NCI-H345 (cell line): ENCODE measurements around the gene SNURF.
"Not testable (repeated sequence)": the region's sequence is repeated elsewhere in the genome, so short reads cannot be mapped to it uniquely, and the experiment has no call there.

Experiments used
- DNase-seq: peaks from one replicate; lab custom pipeline; 2025; lab: John Stamatoyannopoulos, UW

The SNURF gene

DNA sequence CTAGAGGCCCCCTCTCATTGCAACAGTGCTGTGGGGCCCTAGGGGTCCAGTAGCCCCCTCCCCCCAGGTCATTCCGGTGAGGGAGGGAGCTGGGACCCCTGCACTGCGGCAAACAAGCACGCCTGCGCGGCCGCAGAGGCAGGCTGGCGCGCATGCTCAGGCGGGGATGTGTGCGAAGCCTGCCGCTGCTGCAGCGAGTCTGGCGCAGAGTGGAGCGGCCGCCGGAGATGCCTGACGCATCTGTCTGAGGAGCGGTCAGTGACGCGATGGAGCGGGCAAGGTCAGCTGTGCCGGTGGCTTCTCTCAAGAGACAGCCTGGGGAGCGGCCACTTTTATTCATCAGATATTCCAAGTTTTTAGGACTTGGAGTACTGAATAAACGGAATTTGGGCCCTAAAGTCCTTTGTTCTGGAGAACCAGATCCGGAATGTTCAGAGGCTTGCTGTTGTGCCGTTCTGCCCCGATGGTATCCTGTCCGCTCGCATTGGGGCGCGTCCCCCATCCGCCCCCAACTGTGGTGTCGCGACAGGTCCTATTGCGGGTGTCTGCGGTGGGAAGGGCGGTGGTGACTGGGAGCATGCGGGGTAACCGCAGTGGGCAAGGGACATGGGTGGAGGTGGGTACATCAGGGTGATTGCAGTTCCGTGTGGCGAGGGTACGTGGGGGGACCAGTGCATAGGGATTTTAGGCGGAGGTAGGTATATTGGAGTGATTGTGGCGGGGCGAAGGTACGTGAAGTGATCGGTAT, at the start of gene SNURF, which contains the start of gene SNRPN:
Gene SNURF (plus strand): TSS at position 205 of the 748 bp plus-strand sequence. CDS start 62 bp downstream, at position 267.
Gene SNRPN (plus strand): TSS at position 205 of the 748 bp plus-strand sequence. CDS start 19,467 bp downstream, outside the sequence.
- DNase-seq: no peak

GRCh38 chr15:24916305-24917009, 38.3 kb upstream of the SNURF start:
- DNase-seq: no peak

DNA sequence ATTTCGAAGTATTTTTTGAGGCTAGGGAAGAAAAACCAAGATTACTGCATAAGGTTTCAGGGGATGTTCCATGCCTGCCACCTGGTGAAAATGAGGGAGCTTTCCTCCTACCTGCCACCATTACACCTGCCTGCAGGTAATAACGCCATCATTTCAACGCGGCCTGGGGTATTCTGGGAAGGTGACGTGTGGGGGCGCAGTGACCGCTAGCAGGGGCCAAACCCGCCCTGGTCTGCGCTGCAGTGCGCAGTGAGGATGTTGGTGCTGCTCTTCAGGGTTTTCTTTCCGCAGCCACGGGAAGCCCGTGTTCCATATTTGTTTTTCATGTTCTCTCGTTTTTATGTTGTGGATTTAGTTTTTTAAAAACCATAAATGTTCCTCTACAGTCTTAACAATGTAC, 37.4 kb upstream of the SNURF start:
- DNase-seq: no peak

DNA sequence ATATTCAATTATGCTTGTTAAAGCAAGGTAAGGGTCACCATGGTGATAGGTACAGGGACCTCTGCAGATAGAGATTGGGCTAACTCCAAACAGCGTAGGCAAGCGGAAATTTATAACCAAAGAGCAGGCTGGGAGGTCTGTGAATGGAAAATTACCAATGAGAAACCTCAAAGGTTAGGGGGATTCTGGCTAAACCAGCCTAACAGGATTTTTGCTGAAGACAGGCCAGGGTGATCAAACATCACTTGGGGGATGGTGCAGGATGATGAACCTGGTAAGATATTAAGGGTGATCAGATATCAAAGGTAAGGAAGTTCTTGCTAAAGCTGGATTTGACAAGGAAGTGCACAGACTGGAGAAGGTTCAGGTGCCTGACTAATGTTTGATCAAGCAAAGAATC, 35.3 kb upstream of the SNURF start:
- DNase-seq: no peak

GRCh38 chr15:24922781-24923180, 32.0 kb upstream of the SNURF start:
- not testable (repeated sequence) for DNase-seq

GRCh38 chr15:24924153-24924552, 30.6 kb upstream of the SNURF start:
- DNase-seq: no peak

- DNase-seq: no peak
Observed at GRCh38 chr15:24924621-24925020, 30.2 kb upstream of the SNURF start.

DNA sequence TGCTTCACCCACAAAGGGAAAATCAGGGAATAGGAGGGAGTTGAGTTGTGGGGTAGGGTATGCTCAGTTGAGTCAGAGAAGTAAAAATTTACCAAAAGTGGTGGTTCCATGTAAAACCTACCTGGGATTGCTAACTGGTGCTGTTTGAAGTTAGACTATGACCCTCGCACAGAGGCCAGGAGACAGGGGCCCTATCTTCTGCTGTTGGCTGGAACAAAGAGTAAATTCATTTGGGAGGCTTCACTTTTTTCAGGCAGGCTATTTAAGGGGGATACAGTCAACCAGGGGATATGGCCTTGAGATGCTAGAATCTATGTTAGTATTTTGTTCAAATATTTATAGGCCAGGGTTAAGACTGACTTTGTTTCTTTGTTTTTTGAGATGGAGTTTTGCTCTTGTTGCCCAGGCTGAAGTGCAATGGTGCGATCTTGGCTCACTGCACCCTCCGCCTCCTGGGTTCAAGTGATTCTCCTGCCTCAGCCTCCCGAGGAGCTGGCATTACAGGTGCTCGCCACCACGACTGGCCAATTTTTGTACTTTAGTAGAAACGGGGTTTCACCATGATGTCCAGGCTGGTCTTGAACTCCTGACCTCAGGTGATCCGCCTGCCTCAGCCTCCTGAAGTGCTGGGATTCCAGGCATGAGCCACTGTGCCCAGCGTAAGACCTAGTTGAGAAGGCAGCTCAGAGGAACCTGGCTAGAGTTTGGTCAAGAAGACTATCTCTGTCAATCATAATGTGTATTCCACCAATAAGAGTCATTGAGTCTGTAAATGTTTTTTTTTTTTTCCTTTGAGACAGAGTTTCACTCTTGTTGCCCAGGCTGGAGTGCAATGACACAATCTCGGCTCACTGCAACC, 22.7 kb upstream of the SNURF start:
- DNase-seq: not testable (repeated sequence)

DNA sequence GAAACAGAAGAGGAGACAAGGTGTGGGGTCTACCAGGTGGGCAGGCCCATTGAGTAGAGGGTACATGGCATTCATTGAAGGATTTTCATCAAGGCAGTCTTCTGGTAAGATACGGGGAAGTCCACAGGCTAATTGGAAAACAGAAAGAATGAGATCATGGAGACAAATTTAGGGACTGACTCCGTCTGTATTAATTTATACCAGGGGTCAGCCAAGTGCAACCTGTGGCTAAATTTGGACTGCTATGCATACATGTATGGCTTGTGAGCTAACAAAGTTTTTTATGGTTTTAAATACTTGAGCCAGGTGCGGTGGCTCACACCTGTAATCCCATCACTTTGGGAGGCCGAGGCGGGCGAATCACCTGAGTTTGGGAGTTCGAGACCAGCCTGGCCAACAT, 21.1 kb upstream of the SNURF start:
- no peak for DNase-seq

- DNase-seq: not testable (repeated sequence)
Observed at GRCh38 chr15:24938224-24938623, 16.6 kb upstream of the SNURF start.

- no peak for DNase-seq
Observed at GRCh38 chr15:24940236-24940635, 14.6 kb upstream of the SNURF start.

GRCh38 chr15:24943361-24943760, 11.4 kb upstream of the SNURF start:
- DNase-seq: no peak

GRCh38 chr15:24944954-24945353, 9.8 kb upstream of the SNURF start:
- DNase-seq: no peak

- DNase-seq: no peak
Observed at GRCh38 chr15:24945711-24946110, 9.1 kb upstream of the SNURF start.

- DNase-seq: no peak
Observed at GRCh38 chr15:24948495-24948894, 6.3 kb upstream of the SNURF start.

GRCh38 chr15:24955531-24955921, 739 bp downstream of the SNURF start:
- DNase-seq: no peak

DNA sequence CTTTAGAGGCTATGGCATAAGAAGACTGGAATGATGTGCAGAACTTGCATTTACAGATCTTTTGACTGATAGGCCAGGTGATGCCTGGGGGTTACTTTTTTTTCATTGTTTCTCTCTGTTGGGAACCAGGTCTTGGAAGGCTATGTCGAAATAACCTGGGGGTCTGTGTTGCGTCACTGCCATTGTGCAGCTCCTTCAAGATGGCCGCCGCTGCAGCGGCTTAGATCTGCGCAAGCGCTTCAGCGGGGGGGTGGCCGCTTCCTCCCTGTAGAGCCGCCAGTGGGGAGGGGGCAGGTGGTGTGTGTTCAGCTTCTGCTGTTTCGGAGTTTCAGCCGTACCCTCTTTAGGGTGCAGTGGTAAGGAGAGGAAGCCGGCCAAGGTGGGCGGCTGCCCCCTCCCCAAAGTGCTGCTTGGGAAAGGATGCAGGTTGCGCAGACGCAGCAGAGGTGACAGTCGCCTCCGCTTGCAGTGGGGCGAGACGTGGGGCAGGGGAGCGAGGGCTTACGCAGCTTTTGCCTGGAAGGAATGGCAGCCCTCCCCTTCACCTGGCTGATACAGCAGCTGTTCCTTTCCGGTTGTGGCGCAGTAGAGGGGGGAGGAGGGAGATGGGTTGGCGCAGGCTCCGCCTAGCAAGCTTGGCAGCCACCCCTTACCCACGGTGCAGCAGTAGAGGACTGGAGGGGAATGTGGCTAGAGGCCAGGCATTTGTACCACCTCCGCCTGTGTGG, 1.5 kb downstream of the SNURF start:
- DNase-seq: no peak

DNA sequence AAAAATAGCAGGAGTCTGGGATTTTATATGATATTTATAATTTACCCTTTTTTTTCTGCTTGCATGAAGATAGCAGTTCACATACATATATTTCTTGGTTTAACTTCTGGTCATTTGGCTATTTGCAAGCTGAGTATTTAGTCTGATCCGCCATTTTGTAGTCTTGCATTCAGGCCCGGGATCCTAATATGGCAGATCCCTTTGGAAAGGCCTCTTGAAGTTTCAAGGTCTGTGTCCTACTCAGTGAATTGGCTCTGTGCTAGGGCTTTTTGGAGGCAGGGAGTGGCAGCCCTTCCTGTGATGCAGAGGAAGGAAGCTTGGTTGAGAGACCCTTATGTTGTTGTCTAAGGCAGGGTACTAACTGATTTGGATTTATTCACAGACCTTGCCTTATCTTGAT, 2.9 kb downstream of the SNURF start:
- no peak for DNase-seq

DNA sequence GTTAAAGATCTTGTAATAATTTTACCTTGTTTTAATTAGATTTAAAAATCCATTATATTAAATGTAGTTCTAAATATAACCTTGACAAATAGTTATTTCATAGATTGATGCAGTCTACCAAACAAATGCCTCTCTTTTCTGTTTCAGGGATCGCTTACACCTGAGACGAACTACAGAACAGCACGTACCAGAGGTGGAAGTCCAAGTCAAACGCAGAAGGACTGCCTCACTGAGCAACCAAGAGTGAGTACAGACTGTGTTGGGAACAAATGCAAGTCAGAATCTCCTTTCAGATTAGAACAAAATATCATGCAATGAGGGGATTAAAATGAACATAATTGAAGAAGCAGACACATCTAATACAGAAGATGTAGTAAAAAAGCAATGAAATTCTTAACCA, 7.2 kb downstream of the SNURF start:
- no peak for DNase-seq

DNA sequence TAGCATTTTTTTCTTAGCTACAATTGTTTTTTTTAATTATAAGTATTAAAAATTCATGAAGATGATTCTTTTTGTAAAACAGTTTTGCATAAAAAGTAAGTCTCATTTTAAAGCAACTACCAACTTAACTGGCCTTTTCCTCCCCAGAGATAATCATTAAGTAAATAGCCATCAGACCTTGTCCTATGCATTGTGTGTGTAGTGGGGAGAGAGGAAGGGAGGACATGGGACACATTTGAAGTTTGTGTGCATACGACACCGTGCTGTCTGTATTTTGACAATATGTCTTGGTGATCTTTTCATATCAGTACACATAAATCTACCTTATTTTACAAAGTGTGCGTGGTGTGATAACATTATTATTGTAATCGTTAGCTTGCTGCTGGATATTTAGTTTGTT, 8.1 kb downstream of the SNURF start:
- no peak for DNase-seq

GRCh38 chr15:24966364-24967103, 11.7 kb downstream of the SNURF start:
- DNase-seq: no peak
